Kidney epithelial cell (primary cell): ENCODE data around the gene XPA. TPM values are rescaled to one million over a fixed set of nuclear protein-coding genes. Genes with fewer than 3 reads are reported as not detected.

Experiments used
- DNase-seq: peaks from one replicate; pipeline ENCODE4 v3.0.0-alpha.2; 2010; ENCODE audit warnings: low read depth
- H3K27me3 ChIP-seq: 2 replicates; pipeline ENCODE4 v1.6.0; 2011; ENCODE audit warnings: low read length; ENCODE audit not compliant: control insufficient read depth, insufficient read depth
- H3K36me3 ChIP-seq: 2 replicates; pipeline ENCODE4 v1.5.1; 2011; ENCODE audit warnings: low read length; ENCODE audit not compliant: control insufficient read depth, insufficient read depth
- H3K4me3 ChIP-seq: 2 replicates; pipeline ENCODE4 v1.5.1; 2011; ENCODE audit warnings: low read depth, mild to moderate bottlenecking, control low read depth, low read length
- total RNA-seq: library from RNA; depleted of rRNA; stranded (reverse); fragments of >200 nt; gene quantifications from 2 replicates; pipeline ENCODE4 v1.2.3, GENCODE V29; 2015
- TF ChIP-seq, protein P1 (sequence below): IDR thresholded peaks from 2 replicates; pipeline ENCODE4 v1.5.1; 2011; ENCODE audit warnings: mild to moderate bottlenecking, moderate library complexity, low read length, control low read depth, inconsistent platforms; ENCODE audit not compliant: insufficient read depth, poor library complexity, severe bottlenecking

The XPA gene
- total RNA-seq, 1 donor from 2014 or later, result 12.5 TPM

DNA sequence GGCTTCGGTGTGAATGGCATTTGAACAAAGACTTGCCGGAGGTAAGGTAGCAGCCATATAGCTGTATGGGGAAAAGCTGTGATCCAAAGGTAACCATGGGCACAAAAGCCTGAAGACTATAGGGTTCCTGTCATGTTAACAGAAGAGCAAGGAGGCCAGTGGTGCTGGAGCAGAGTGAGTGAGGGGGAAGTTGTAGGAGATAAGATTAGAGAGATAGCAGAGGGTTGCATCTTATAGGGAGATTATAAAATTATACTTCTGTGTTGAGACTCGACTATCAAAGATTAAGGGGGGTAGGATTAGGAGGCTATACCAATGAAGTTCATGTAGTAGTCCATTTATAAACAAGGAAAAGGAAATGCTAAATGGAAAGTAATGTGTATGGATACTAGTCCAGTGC lies 60.2 kb downstream of the XPA start:
- DNase-seq, result no peak
- no peaks in the 10 kb centered on the region for H3K36me3 ChIP-seq
- no peaks in the 10 kb centered on the region for H3K27me3 ChIP-seq
- H3K4me3 ChIP-seq, result no peak overlapping the region
- TF ChIP-seq, protein P1, sequence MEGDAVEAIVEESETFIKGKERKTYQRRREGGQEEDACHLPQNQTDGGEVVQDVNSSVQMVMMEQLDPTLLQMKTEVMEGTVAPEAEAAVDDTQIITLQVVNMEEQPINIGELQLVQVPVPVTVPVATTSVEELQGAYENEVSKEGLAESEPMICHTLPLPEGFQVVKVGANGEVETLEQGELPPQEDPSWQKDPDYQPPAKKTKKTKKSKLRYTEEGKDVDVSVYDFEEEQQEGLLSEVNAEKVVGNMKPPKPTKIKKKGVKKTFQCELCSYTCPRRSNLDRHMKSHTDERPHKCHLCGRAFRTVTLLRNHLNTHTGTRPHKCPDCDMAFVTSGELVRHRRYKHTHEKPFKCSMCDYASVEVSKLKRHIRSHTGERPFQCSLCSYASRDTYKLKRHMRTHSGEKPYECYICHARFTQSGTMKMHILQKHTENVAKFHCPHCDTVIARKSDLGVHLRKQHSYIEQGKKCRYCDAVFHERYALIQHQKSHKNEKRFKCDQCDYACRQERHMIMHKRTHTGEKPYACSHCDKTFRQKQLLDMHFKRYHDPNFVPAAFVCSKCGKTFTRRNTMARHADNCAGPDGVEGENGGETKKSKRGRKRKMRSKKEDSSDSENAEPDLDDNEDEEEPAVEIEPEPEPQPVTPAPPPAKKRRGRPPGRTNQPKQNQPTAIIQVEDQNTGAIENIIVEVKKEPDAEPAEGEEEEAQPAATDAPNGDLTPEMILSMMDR, result no peak

DNA sequence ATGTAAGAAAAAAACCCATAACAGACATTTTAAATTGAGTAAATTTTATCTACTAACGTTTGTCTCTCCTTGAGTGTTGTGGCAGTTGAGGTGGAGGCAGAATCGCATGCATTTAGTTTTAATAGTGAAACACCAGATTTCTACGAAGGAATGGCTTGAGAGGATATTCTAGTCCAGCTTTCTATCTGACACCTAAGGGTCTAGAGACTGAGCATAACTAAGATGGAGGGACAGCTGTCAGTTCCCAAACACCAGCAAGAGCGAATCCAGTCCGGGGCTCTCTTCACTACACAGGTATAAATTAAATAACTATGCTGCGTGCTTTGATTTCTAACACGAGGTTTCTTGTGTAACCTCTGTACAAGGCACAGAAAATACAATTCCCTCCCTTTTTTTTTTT lies 62.1 kb downstream of the XPA start:
- H3K4me3 ChIP-seq, result peak overlapping the region; percentile 100
- TF ChIP-seq, protein P1, result no peak
- DNase-seq, result no peak

DNA sequence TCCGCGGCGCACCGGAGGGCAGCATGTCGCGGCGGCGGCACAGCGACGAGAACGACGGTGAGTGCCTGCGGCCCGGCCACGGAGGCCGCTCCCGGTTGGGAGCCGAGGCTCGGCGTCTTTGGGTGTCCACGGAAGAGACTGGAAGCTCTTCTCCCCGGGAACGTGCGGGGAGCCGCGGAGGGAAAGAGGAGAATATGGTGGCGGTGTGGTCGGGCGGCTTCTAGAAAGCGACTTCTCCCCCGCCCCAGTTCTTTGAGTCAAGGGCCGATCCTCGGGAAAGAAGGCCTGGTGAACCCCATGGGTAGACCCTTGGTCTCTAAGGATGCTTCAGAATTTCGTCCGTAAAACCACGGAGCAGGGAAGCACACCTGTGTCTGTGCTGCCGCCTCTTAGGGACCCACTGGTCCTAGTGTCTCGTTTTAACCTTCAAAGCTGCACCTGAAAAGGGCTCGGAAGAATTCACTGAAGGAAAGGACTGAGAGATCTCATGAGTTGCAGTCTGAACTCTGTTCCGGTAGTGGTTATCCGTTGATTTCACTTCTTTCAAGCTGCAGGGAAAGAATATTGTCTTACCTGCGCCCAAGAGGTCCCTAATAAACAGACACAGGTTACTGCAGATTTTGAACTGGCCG lies 63.2 kb downstream of the XPA start:
- Histone ChIP-seq H3K4me3 (peak overlapping the region; percentile 100), H3K27me3 (no peaks in the 10 kb centered on the region), H3K36me3 (no peaks in the 10 kb centered on the region)
- DNase-seq, result no peak
- TF ChIP-seq, protein P1, result no peak

More for the DNA sequence above, 62.1 kb downstream of the XPA start:
- Histone ChIP-seq H3K27me3 (no peaks in the 10 kb centered on the region), H3K36me3 (no peaks in the 10 kb centered on the region)

DNA sequence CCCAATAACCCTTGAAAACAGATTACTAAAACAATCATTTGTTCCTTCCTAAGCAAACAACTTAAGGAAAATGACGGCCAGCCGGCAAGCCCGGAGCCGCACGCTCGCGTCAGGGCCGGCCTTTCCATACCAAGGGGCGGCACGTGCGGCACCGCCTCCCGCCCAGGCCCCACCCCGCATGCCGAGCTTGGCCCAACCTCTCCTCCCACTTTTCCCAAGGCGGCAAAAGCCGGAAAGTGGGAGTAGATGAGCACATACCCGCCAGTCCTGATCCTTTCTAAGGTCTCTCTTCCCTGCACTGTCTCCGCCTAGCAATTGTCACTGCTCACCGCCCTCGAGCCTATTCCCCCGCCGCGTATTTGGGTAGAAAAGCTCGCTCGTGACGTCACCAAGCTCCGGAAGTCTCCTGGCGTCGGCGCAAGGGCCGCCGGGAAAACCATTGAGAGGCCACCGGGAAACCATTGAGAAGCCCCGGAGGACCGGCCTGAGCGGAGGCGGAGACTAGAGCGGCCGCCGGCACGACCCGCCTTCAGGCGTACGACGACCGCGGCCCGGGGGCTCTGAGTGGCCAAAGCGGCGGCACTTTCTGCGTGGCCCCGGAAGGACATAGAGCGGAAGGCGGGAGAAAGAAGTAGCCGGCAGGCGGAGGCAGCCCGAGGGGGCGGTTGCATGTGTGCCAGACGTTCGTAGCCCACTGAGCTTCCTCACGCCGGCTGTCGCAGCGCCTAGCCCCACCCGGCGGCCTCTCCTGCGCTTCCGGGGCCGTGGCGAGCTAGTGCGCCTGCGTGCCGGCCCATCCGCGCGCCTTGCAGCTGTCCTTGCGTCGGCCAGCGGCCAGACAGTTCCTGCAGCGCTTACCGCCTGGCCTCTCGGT lies 63.9 kb downstream of the XPA start, which contains the start of the genes NCBP1 and TSTD2:
Gene NCBP1, plus strand, starts transcription at position 837 of the 874 bp plus-strand sequence. CDS start 61 bp downstream, outside the sequence.
Gene TSTD2, minus strand, starts transcription at position 384 of the 874 bp plus-strand sequence. CDS start 5,806 bp downstream, outside the sequence.
- Histone ChIP-seq H3K4me3 (peak within 1 kb of the TSS; percentile 100), H3K36me3 (no peaks in the 10 kb centered on the region)
- DNase-seq, result peak; percentile 90

DNA sequence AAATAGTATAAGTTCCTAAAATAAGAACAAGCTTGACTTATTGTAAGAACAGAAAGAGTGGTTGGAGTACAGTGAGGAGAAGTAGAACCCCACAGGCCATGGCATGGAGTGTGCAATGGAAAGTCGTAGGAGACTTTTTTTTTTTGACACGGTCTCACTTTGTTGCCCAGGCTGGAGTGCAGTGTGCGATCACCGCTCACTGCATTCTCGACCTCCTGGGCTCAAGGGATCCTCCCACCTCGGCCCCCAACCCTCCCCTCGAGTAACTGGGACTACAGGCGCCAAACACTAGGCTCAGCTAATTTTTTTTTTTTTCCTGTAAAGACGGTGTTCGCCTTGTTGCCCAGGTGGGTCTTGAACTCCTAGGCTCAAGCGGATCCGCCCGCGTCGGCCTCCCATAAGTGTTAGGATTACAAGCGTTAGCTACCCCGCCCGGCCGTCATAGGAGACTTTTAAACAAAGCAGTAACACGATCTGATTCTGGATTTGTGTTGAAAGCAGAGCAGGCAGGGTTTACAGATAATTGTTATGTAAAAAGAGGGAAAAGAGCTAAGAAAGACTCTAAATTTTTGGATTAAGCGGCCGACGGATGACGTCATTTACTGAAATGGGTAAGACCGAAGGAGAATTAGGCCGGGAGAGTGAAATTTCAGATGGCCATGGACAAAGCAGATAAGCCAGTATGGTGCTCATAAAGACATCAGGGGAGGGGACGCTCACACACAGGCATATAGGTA lies 64.7 kb downstream of the XPA start:
- TF ChIP-seq, protein P1, result no peak
- Histone ChIP-seq H3K27me3 (no peaks in the 10 kb centered on the region), H3K4me3 (peak overlapping the region; percentile 100), H3K36me3 (no peaks in the 10 kb centered on the region)
- no peak for DNase-seq

More for the DNA sequence above, 63.9 kb downstream of the XPA start, which contains the start of the genes NCBP1 and TSTD2:
- TF ChIP-seq, protein P1, result no peak
- H3K27me3 ChIP-seq, result no peaks in the 10 kb centered on the region
